HUES48 (cell line): Measurements from ENCODE around the gene RAPGEF3.
A peak's percentile ranks its signal among the peaks of the same experiment; 100 is the strongest.

Source experiments
- H3K27ac ChIP-seq: one replicate; pipeline ENCODE4 v1.7.0; 2013; ENCODE audit warnings: low read depth, low read length, inconsistent platforms
- H3K27me3 ChIP-seq: 2 replicates; pipeline ENCODE4 v1.6.1; 2013; ENCODE audit warnings: mild to moderate bottlenecking, low read length; ENCODE audit not compliant: control insufficient read depth, insufficient read depth
- H3K36me3 ChIP-seq: 2 replicates; pipeline ENCODE4 v1.6.1; 2013; ENCODE audit warnings: low read length; ENCODE audit not compliant: control insufficient read depth, insufficient read depth
- H3K4me1 ChIP-seq: 2 replicates; pipeline ENCODE4 v1.6.1; 2013; ENCODE audit warnings: mild to moderate bottlenecking, low read length; ENCODE audit not compliant: control insufficient read depth, insufficient read depth
- H3K4me3 ChIP-seq: 2 replicates; pipeline ENCODE4 v1.5.1; 2013; ENCODE audit warnings: mild to moderate bottlenecking, low read depth, low read length
- H3K9ac ChIP-seq: 2 replicates; pipeline ENCODE4 v1.6.1; 2013; ENCODE audit warnings: mild to moderate bottlenecking, low read depth, low read length, moderate library complexity
- H3K9me3 ChIP-seq: 2 replicates; pipeline ENCODE4 v1.6.1; 2013; ENCODE audit warnings: low read length; ENCODE audit not compliant: control insufficient read depth, insufficient read depth

The RAPGEF3 gene

GRCh38 chr12:47753021-47754001 is 5.4 kb downstream of the RAPGEF3 start:
- H3K4me1 ChIP-seq = peaks cover 24% of the 10 kb centered on the region
- H3K27me3 ChIP-seq = peaks cover 6% of the 10 kb centered on the region; the same call in 1 of the 2 replicates
- no peak overlapping the region for H3K4me3 ChIP-seq
- no peaks in the 10 kb centered on the region for H3K9me3 ChIP-seq
- no peaks in the 10 kb centered on the region for H3K36me3 ChIP-seq
- peak overlapping the region; percentile 21 for H3K27ac ChIP-seq
- H3K9ac ChIP-seq = no peak overlapping the region

DNA sequence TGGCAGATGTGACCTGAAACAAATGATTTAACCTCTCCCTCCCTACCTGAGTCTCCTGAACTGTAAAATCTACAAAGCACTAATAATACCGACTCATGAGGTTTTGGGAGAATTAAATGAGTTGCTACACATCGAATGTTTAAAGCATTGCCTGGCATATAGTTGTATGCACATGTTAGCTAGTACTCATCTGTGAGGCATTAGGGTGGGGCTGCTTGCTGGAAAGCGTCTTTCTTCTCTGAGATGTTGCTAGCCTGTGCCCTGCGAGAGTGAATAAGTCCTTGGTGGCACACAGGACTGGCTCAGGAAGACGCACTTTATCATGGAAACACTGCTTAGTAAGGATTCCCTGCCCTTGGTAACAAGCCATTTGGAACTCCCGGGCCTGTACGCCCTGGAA is 6.1 kb downstream of the RAPGEF3 start:
- Histone ChIP-seq H3K27me3 (0 out of 2 replicates have a peak, but pooled peaks cover under 1% of the 10 kb centered on the region), H3K4me3 (no peak overlapping the region), H3K9me3 (no peaks in the 10 kb centered on the region), H3K4me1 (peaks cover 17% of the 10 kb centered on the region), H3K9ac (no peak overlapping the region), H3K36me3 (no peaks in the 10 kb centered on the region), H3K27ac (no peak overlapping the region)

DNA sequence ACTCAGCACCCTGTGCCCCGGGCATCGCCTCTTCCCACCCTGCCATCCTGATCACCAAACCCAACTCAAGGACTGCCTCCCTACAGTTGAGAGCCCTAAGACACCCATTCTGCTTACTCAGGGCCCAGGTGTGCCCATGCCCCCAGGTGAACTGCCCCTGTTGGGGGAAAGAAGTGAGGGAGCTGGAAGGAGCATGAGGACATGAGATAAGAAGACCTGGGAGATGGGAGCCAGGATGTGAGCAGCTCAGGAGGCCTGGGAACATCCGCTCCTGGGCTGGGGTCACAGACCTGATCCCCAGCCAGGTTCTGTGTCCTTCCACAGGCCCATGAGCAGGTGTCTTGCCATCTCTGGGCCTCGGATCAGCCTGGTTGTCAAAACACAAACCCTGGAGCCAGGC is 6.6 kb downstream of the RAPGEF3 start:
- Histone ChIP-seq H3K27me3 (no peaks in the 10 kb centered on the region), H3K27ac (no peak overlapping the region), H3K4me3 (no peak overlapping the region), H3K4me1 (peaks cover 17% of the 10 kb centered on the region), H3K9me3 (no peaks in the 10 kb centered on the region), H3K9ac (no peak overlapping the region), H3K36me3 (no peaks in the 10 kb centered on the region)

GRCh38 chr12:47751561-47751960 is 7.1 kb downstream of the RAPGEF3 start:
- H3K27me3 ChIP-seq = no peaks in the 10 kb centered on the region
- no peaks in the 10 kb centered on the region for H3K36me3 ChIP-seq
- no peak overlapping the region for H3K27ac ChIP-seq
- H3K4me1 ChIP-seq = peaks cover 17% of the 10 kb centered on the region
- no peak overlapping the region for H3K9ac ChIP-seq
- no peak overlapping the region for H3K4me3 ChIP-seq
- no peaks in the 10 kb centered on the region for H3K9me3 ChIP-seq

GRCh38 chr12:47750916-47751470 is 7.7 kb downstream of the RAPGEF3 start:
- H3K4me1 ChIP-seq = peaks cover 15% of the 10 kb centered on the region
- no peak overlapping the region for H3K27ac ChIP-seq
- H3K9ac ChIP-seq = no peak overlapping the region
- H3K27me3 ChIP-seq = no peaks in the 10 kb centered on the region
- H3K36me3 ChIP-seq = no peaks in the 10 kb centered on the region
- no peak overlapping the region for H3K4me3 ChIP-seq
- no peaks in the 10 kb centered on the region for H3K9me3 ChIP-seq

DNA sequence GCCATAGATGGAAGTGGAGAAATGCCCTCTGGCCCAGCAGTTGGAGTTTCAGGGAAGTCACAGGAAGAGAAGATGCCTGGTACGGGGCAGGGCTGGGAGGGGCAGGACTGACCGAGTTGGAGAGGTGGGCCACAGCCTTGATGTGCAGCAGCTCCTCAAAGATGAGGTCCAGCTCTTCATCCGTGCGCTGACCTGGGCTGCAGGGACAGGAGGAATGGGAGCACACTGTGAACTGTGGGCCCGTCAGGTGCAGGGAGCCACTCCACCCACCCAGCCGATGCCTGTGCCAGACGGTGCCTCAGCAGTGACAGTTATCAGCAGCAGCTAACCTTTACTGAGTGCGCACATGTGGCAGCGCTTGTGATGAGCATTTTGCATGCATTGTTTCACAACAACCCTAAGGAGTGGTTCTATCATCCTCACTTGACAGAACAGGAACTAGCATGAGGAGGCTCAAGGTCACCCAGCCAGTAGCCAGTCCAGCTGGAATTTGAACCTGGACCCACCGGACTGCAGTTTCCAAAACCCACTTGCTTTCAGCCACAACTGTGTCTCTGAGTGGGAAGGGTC is 8.4 kb downstream of the RAPGEF3 start:
- Histone ChIP-seq H3K36me3 (no peaks in the 10 kb centered on the region), H3K9ac (no peak overlapping the region), H3K27me3 (no peaks in the 10 kb centered on the region), H3K4me3 (no peak overlapping the region), H3K27ac (no peak overlapping the region), H3K9me3 (no peaks in the 10 kb centered on the region), H3K4me1 (peaks cover 12% of the 10 kb centered on the region)

- Histone ChIP-seq H3K4me1 (peaks cover 9% of the 10 kb centered on the region), H3K27ac (no peak overlapping the region), H3K27me3 (no peaks in the 10 kb centered on the region), H3K9ac (no peak overlapping the region), H3K36me3 (no peaks in the 10 kb centered on the region), H3K9me3 (no peaks in the 10 kb centered on the region), H3K4me3 (no peak overlapping the region)
Measured at GRCh38 chr12:47748899-47749298, 9.8 kb downstream of the RAPGEF3 start.

GRCh38 chr12:47748507-47748828 is 10.2 kb downstream of the RAPGEF3 start:
- H3K9ac ChIP-seq = no peak overlapping the region
- H3K4me3 ChIP-seq = no peak overlapping the region
- no peak overlapping the region for H3K27ac ChIP-seq
- H3K9me3 ChIP-seq = no peaks in the 10 kb centered on the region
- H3K4me1 ChIP-seq = peaks cover 7% of the 10 kb centered on the region; the same call in 1 of the 2 replicates
- H3K36me3 ChIP-seq = no peaks in the 10 kb centered on the region
- no peaks in the 10 kb centered on the region for H3K27me3 ChIP-seq

- no peak overlapping the region for H3K27ac ChIP-seq
- H3K4me1 ChIP-seq = peaks cover 2% of the 10 kb centered on the region; the same call in 1 of the 2 replicates
- no peak overlapping the region for H3K4me3 ChIP-seq
- H3K27me3 ChIP-seq = no peaks in the 10 kb centered on the region
- H3K9ac ChIP-seq = no peak overlapping the region
- H3K36me3 ChIP-seq = no peaks in the 10 kb centered on the region
- H3K9me3 ChIP-seq = no peaks in the 10 kb centered on the region
Measured at GRCh38 chr12:47747596-47748506, 10.8 kb downstream of the RAPGEF3 start.

DNA sequence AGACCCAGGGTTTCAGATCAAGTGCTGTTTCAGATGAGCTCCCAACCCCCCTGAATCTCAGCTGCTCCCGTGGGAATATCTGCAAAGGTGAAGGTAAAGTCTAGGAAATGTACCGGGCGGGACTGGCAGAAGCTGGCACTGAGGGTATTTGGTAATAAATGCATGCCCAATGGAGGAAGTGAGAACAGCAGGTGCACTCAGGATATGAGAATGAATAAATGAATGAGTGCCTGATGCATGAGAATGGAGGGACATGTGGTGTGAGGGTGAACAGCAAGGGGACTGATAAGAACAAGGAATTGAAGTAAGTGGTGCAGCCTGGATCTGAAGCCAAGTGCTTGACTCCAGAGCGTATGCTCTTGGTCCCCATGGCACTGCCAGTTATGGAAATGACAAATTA is 11.6 kb downstream of the RAPGEF3 start:
- no peaks in the 10 kb centered on the region for H3K27me3 ChIP-seq
- peaks cover 2% of the 10 kb centered on the region; the same call in 1 of the 2 replicates for H3K4me1 ChIP-seq
- H3K27ac ChIP-seq = no peak overlapping the region
- H3K4me3 ChIP-seq = no peak overlapping the region
- no peaks in the 10 kb centered on the region for H3K36me3 ChIP-seq
- no peaks in the 10 kb centered on the region for H3K9me3 ChIP-seq
- no peak overlapping the region for H3K9ac ChIP-seq
